HUES64 (cell line): ENCODE measurements around the gene TOP2A.

Experiments used
- H3K27ac ChIP-seq: 2 replicates; pipeline ENCODE4 v1.7.0; 2013; ENCODE audit warnings: low read depth, low read length, inconsistent platforms
- H3K27me3 ChIP-seq: 2 replicates; pipeline ENCODE4 v1.6.1; 2013; ENCODE audit warnings: mild to moderate bottlenecking, low read length; ENCODE audit not compliant: insufficient read depth
- H3K36me3 ChIP-seq: 2 replicates; pipeline ENCODE4 v1.6.1; 2013; ENCODE audit warnings: mild to moderate bottlenecking, low read length; ENCODE audit not compliant: insufficient read depth
- H3K4me1 ChIP-seq: 2 replicates; pipeline ENCODE4 v1.6.1; 2013; ENCODE audit warnings: mild to moderate bottlenecking, low read length, moderate library complexity; ENCODE audit not compliant: insufficient read depth
- H3K4me3 ChIP-seq: 2 replicates; pipeline ENCODE4 v1.5.1; 2013; ENCODE audit warnings: mild to moderate bottlenecking, low read length, moderate library complexity
- H3K9ac ChIP-seq: 2 replicates; pipeline ENCODE4 v1.6.1; 2013; ENCODE audit warnings: mild to moderate bottlenecking, low read depth, low read length
- H3K9me3 ChIP-seq: 2 replicates; pipeline ENCODE4 v1.6.1; 2013; ENCODE audit warnings: low read depth, low read length; ENCODE audit not compliant: insufficient read depth
- WGBS: fragments of 150-250, 120-280 bp; methylation state at CpG from one replicate; pipeline ENCODE4 v1.1.7; 2013; ENCODE audit warnings: missing lambda C conversion rate; 5-methylcytosine and 5-hydroxymethylcytosine counted together

TOP2A gene

DNA sequence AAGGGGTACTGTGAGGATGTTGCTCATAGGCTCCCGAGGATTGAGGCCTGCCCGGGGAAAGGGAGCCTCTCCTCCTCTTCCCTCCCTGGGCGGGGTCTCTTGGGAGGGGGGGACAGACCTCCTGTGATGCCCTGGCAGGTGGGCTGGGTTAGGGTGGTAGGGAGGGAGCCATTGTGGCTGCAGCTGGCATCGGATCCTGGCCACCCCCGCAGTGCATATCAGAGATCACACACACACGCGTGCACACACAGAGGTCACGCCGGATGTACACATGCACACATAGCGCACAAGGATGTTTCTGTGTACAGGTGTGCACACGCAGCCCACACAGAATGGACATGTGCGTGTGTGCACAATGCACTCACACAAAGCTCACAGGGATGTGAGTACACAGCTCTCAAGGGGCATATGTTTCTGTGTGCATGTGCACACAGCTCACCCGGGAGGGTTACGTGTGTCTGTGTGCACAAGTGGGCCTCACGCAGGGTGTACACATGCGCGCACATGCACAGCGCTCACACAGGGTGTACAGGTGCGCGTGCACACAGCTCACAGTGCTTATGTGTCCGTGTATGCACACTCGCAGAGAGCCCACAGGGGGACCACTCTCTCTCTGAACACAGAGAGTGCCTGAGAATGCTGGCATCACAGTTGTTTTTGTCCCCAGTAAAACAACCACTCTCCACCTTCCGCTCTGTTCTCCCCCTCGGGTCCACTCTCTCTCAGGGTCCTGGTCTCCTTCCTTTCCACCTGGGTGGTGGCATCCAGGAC is 55.6 kb downstream of the TOP2A start:
- peak overlapping the region; percentile 48 for H3K4me3 ChIP-seq
- H3K36me3 ChIP-seq, result no peaks in the 10 kb centered on the region
- H3K27me3 ChIP-seq, result peaks cover 40% of the 10 kb centered on the region
- H3K9me3 ChIP-seq, result no peaks in the 10 kb centered on the region
- H3K9ac ChIP-seq, result no peak overlapping the region
- peaks cover 14% of the 10 kb centered on the region; the same call in 1 of the 2 replicates for H3K4me1 ChIP-seq
- 72% methylated on average over 23 of the region's 24 CpGs for WGBS
- no peak overlapping the region for H3K27ac ChIP-seq

- Histone ChIP-seq H3K36me3 (no peaks in the 10 kb centered on the region), H3K4me1 (peaks cover 14% of the 10 kb centered on the region; the same call in 1 of the 2 replicates), H3K9me3 (no peaks in the 10 kb centered on the region), H3K27me3 (peaks cover 40% of the 10 kb centered on the region), H3K9ac (no peak overlapping the region), H3K27ac (no peak overlapping the region), H3K4me3 (no peak overlapping the region)
- WGBS, result 40% methylated on average over 24 of the region's 32 CpGs
Measured at GRCh38 chr17:40361063-40361924, 56.4 kb downstream of the TOP2A start.

GRCh38 chr17:40360091-40360490 is 57.6 kb downstream of the TOP2A start:
- Histone ChIP-seq H3K36me3 (no peaks in the 10 kb centered on the region), H3K9ac (no peak overlapping the region), H3K9me3 (no peaks in the 10 kb centered on the region), H3K4me1 (peaks cover 14% of the 10 kb centered on the region; the same call in 1 of the 2 replicates), H3K4me3 (no peak overlapping the region), H3K27me3 (peaks cover 40% of the 10 kb centered on the region), H3K27ac (no peak overlapping the region)
- 85% methylated on average over 8 of the region's 8 CpGs for WGBS

DNA sequence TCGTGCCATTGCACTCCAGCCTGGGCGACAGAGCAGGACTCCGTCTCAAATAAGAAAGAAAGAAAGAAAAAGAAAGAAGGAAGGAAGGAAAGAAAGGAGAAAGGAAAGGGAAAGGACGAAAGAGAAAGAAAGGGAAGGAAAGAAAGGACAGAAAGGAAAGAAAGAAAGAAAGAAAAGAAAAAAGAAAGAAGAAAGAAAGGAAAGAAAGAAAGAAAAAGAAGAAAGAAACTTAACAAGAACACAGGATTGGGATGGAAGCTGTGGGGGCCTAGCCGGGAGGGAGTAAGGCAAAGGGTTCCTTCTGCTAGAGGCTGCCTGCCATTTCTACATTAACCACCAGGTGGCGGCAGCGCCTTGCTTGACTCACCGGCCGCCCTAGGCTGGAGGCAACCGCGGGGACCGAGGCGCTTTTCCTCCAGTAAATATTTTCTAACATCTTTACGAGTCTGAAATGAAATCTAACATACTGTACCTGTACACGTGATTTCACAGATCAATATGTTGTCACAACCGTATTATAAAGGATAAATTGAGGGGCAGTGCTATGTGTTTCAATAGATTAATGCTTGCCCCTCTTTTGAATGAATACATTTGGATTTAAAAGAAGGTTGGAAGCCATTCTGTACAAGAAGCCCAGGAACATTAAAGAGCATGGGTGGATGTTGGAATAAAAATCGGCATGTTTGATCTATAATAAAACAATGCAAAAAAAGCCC is 59.2 kb downstream of the TOP2A start:
- Histone ChIP-seq H3K27ac (no peak overlapping the region), H3K4me3 (peak overlapping the region; percentile 9; the same call in 1 of the 2 replicates), H3K4me1 (peaks cover 14% of the 10 kb centered on the region; the same call in 1 of the 2 replicates), H3K9ac (no peak overlapping the region), H3K9me3 (no peaks in the 10 kb centered on the region), H3K27me3 (peaks cover 29% of the 10 kb centered on the region), H3K36me3 (no peaks in the 10 kb centered on the region)
- WGBS, result 23% methylated on average over 16 of the region's 17 CpGs

- 87% methylated on average over 19 of the region's 19 CpGs for WGBS
- Histone ChIP-seq H3K4me1 (peaks cover 12% of the 10 kb centered on the region; the same call in 1 of the 2 replicates), H3K27ac (no peak overlapping the region), H3K36me3 (peaks cover 7% of the 10 kb centered on the region; the same call in 1 of the 2 replicates), H3K4me3 (no peak overlapping the region), H3K27me3 (peaks cover 17% of the 10 kb centered on the region), H3K9me3 (no peaks in the 10 kb centered on the region), H3K9ac (no peak overlapping the region)
Measured at GRCh38 chr17:40356990-40357881, 60.5 kb downstream of the TOP2A start.

DNA sequence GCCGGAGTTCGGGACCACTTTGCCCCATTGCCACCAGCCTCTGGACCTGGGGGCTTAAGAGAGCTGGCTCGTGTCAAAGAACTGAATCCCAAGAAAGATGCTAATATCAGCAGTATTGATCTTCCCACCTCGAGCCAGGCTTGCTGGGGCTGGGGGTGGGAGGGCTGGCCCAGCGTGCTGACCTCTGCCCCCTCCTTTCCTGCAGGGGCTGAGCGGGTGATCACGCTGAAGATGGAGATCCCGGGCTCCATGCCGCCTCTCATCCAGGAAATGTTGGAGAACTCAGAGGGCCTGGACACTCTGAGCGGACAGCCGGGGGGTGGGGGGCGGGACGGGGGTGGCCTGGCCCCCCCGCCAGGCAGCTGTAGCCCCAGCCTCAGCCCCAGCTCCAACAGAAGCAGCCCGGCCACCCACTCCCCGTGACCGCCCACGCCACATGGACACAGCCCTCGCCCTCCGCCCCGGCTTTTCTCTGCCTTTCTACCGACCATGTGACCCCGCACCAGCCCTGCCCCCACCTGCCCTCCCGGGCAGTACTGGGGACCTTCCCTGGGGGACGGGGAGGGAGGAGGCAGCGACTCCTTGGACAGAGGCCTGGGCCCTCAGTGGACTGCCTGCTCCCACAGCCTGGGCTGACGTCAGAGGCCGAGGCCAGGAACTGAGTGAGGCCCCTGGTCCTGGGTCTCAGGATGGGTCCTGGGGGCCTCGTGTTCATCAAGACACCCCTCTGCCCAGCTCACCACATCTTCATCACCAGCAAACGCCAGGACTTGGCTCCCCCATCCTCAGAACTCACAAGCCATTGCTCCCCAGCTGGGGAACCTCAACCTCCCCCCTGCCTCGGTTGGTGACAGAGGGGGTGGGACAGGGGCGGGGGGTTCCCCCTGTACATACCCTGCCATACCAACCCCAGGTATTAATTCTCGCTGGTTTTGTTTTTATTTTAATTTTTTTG is 61.6 kb downstream of the TOP2A start:
- no peak overlapping the region for H3K27ac ChIP-seq
- no peak overlapping the region for H3K4me3 ChIP-seq
- 0 out of 2 replicates have a peak, but pooled peaks cover 6% of the 10 kb centered on the region for H3K4me1 ChIP-seq
- no peak overlapping the region for H3K9ac ChIP-seq
- no peaks in the 10 kb centered on the region for H3K9me3 ChIP-seq
- WGBS, result 86% methylated on average over 31 of the region's 33 CpGs
- peaks cover 11% of the 10 kb centered on the region for H3K27me3 ChIP-seq
- H3K36me3 ChIP-seq, result peaks cover 12% of the 10 kb centered on the region; the same call in 1 of the 2 replicates

- H3K4me1 ChIP-seq, result 0 out of 2 replicates have a peak, but pooled peaks cover 9% of the 10 kb centered on the region
Measured at GRCh38 chr17:40355123-40355803, 62.4 kb downstream of the TOP2A start.

GRCh38 chr17:40354221-40355122 is 63.2 kb downstream of the TOP2A start:
- Histone ChIP-seq H3K36me3 (peaks cover 18% of the 10 kb centered on the region; the same call in 1 of the 2 replicates), H3K9ac (no peak overlapping the region), H3K9me3 (no peaks in the 10 kb centered on the region), H3K27me3 (peaks cover 18% of the 10 kb centered on the region), H3K27ac (no peak overlapping the region), H3K4me1 (0 out of 2 replicates have a peak, but pooled peaks cover 9% of the 10 kb centered on the region), H3K4me3 (no peak overlapping the region)
- WGBS, result 87% methylated on average over 30 of the region's 30 CpGs

More at GRCh38 chr17:40355123-40355803, 62.4 kb downstream of the TOP2A start:
- H3K9me3 ChIP-seq, result no peaks in the 10 kb centered on the region
- no peak overlapping the region for H3K27ac ChIP-seq
- peaks cover 10% of the 10 kb centered on the region; the same call in 1 of the 2 replicates for H3K27me3 ChIP-seq
- H3K9ac ChIP-seq, result no peak overlapping the region
- 66% methylated on average over 29 of the region's 29 CpGs for WGBS
- peaks cover 12% of the 10 kb centered on the region; the same call in 1 of the 2 replicates for H3K36me3 ChIP-seq
- no peak overlapping the region for H3K4me3 ChIP-seq
